ENCODE measurements around the gene USP36.
"Not testable (repeated sequence)": the region's sequence is repeated elsewhere in the genome, so short reads cannot be mapped to it uniquely, and the experiment has no call there.

The USP36 gene

DNA sequence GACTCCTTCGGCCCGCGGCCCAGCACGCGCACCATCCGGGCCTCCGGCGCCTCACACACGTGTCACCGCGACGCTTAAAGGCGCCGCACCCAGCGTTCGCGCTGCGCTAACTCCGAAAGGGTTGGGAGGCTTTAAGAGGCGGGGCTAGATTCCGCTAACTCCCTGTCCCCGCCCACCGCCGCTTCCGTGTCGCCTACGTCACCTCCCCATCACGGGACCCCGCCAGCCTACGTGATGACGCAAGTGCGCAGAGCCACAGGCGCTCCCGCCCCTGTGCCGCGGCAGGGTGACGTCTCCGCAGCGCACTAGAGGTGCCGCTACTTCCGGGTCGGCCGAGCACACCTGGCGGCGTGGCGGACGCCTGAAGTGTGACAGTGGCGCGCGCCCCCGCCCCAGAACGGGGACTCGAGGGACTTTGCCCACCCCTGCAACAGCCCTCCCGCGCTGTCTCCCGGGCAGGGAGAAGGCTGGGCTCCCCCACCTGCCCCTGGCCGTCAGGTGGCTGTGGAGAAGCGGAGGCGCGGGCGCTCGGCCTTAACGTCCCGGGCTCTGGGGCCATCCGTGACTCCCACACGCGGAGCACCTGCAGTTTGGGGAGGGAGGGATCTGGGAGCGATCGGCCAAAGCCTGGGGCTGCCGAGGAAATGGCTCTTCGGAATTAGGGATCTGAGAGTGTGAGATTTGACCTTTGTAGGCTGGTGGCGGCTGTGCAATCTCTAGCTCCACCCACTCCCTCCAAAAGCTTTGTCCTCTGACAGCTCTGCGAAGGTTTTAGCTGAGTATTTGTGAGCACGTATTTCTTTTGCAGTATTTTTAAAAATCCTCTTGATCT is at the start of gene USP36:
Gene USP36 (minus strand): TSS at position 35 of the 832 bp plus-strand sequence. CDS start 4,451 bp downstream, outside the sequence.
- DNase-seq, result peak; percentile 100

DNA sequence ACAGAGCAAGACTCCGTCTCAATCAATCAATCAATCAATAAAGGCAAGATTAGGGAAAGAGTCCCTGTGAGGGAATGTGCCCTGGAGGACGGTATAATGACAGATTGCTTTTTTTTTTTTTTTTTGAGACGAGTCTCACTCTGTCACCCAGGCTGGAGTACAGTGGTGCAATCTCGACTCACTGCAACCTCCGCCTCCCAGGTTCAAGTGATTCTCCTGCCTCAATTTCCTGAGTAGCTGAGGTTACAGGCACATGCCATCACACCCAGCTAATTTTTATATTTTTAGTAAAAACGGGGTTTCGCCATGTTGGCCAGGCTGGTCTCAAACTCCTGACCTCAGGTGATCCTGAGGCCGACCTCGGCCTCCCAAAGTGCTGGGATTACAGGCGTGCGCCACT is 49.5 kb upstream of the USP36 start:
- DNase-seq, result not testable (repeated sequence)

DNA sequence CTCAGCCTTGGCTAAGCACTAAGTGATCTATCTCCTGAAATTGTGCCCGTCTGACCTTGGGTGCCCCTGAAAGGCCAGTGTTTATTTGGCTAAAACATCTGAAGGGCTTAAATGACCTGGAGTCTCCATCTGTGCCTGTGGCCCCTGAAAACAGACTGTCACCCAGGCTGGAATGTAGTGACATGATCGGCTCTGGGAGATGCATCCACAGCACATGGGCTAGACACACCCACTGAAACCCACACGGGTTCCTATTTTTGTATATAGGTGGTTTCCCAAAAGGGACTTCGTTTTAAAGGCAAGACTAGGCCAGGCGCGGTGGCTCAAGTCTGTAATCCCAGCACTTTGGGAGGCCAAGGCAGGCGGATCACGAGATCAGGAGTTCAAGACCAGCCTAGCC is 48.9 kb upstream of the USP36 start:
- peak; percentile 15 to 36 for DNase-seq

DNA sequence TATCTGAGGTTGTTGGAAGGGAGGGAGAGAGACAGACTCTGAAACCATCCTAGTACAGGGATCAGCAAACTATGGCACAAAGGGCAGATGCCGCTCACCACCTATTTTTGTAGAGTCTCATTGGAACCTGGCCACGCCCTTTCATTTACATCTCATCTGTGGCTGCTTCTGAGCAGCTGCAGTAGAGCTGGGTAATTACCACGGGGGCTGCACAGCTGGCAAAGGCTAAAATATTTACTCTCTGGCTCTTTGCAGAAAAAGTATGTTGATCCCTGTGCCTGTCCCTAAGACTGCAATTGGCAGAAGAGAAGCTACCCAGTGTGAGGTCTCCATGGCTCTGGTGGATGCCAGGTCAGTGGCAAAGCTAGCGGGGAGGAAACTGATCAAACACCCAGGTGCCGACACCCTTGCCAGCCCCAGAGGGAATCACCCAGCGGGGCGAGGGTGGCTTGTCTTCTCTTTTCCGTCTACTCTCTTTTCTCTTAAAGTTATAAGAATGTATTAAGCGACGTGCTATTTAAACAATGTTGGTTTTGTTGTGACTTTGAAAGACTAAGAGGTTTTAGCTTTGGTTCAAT is 48.4 kb upstream of the USP36 start:
- no peak for DNase-seq

DNA sequence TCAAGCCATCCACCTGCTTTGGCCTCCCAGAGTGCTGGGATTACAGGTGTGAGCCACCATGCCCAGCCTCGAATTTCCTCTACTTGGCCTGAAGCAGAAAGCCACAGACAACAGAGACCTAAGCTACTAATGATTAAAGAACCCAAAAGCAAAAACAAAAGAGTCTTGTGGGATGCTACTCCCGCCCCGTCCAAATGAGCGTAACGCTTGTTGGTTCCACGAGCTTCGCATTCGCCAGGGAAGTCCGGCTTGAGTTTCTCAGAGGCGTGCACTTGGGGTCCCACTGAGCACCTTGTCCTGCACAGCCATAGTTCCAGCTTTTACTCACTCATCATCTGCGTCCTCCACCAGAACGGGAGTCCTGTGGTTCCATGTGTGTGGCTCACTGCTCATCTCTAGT is 46.3 kb upstream of the USP36 start:
- no peak for DNase-seq

DNA sequence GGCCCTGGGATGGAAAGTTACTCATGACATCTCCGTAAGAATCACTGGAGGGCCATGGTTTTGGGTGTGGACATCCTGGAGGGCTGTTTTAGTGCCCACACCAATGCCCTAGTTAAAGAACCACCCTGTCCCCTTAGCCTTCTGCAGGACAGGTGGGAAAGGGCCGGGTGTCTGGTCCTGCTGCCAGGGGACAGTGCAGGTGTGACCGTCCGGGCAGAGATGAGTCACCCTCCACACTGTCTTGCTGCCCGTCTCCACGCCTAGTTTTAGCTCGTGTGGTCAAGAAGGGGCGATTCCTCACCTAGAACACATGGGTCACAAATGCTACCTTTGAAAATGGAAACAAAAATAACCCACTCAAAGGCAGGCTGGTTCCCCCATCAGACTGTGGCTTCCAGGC is 45.3 kb upstream of the USP36 start:
- no peak for DNase-seq

DNA sequence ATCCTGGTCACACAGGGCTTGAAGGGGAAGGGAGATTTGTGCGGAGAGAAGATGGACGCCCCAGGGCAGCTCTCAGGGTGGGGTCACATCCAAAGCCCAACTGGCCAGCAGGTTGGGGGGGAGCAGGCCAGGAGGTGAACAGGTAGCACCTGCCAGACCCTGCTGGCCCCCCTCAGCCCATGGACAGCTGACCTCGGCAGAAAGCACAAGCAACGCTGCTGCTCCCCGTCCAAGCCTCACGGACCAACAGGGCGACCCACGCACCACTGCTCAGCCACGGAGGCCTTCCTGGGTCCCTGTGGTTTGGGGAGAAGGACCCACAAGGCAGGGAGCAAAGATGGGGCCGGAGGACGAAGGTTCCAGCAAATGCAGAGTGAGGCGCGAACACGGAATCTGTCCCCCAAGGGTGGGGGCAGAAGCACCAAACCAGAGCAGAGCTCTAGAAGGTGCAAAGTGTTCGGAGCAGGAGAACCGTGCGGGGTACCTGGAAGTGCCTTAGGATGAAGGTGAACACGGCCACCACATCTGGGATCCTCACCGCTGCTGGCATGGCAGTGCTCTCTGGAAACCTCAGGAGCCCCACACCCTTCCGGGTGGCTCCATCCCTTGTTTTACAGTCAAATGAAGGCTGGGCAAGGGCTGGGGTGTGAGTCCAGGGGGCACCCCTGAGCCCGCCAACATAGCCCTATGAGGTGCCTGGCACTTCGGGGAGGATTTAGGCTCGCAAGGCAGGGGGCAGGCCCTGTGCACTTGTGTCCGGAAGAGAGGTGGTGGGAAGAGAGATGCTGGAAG is 44.5 kb upstream of the USP36 start:
- no peak for DNase-seq

DNA sequence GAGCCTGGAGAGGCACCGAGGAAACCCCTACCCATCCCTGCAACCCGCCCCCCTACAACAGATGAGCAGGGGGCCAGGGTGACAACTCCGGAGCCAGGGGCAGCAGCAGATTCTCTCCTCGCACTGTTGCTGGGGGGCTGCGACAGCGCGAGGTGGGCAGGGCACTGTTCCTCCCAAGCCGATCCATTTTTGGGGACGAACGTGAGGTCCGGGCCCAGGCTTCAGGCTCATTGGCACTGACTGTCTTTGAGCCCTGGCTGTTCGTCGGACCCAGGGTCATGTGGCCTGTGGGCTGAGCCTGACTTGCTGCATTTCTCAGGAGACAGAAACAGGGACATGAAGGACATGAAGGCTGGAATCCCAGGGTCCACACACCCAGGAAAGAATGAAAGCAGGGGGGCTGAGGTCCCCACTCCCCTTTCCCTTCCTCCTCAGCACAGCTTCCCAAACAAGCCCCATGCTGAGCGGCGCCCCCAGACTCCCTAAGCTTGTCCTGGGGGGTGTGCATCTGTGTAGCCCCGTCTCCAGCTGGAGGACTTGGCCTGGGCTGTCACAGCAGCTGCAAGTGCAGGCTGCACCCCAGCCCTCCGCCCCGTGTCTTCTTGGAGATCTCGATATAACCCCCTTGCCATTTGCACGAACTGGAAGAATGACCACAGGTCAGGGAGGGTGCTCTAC is 43.7 kb upstream of the USP36 start:
- no peak for DNase-seq

DNA sequence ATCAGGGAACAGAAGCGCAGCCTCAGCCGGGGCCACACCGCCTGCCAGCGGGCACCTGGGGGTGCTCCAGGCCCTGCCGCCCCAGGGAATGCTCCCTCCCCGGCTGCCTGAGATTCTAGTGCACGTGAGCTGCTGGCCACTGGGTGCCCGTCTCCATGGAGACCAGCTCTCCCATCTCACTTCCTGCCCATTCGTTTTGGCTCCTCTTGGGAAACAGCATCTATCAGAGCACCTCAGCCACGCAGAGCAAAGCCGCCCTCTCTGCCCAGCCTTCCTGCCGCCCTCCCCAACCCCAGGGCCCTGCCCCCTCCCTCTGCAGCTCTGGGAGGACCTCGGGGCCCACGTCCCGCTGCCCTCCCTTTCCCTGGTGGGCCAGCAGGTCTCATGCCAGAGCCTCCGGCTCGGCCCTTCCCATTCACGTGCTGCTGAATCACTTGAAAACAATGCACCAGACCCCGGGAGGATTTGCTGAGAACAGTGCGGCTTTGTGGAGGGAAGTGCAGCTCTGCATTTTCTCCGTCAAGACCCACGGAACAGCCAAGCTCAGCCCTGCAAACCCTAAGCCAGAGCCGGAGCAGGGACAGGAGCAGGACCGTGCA is 43.0 kb upstream of the USP36 start:
- DNase-seq, result no peak

DNA sequence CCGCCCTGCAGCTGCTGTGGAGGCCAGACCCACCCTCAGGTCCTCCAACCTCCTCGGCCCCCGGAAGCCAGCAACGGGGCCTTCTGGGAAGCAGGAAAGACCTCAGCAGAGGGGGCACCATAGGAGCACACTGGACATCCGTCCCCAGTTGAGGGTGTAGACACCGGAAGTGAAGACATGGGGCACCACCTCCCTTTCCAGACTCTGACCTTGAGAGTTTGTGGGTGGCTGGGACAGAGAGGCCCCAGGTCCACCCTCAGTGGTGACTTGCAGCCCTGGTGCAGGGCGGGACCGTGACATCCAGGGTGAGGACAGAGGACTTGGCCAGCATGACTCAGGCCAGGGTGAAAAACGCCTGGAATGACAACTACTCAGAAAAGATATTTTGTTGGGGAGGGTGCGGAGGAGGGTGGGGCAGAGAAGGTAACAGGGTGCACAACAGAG is 42.5 kb upstream of the USP36 start:
- no peak for DNase-seq

DNA sequence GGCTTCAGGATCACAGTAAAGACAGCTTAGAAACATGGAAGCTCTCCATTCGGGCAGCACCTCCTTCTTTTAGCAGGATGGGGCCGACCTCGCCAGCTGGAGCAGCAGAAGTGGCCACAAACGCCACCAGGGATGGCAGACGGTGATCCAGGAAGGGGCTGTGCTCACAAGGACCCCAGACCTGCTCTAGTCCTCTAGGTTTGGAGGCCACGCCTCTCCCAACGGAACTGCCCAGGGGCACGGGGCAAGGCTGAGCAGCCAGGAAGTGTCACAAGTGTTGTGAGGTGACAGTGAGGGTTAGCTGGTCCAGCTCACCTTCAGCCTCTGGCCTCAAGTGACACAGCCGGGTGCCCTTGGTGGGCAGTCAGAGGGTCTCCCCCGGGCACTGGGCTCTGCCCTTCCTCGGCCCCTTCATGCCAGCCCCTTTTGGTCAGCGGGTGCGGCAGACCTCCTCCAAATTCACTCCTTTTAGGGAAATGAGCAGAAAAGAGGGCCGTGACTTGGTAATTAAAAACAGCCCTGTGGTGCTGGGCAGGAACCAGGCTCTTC is 42.0 kb upstream of the USP36 start:
- no peak for DNase-seq

DNA sequence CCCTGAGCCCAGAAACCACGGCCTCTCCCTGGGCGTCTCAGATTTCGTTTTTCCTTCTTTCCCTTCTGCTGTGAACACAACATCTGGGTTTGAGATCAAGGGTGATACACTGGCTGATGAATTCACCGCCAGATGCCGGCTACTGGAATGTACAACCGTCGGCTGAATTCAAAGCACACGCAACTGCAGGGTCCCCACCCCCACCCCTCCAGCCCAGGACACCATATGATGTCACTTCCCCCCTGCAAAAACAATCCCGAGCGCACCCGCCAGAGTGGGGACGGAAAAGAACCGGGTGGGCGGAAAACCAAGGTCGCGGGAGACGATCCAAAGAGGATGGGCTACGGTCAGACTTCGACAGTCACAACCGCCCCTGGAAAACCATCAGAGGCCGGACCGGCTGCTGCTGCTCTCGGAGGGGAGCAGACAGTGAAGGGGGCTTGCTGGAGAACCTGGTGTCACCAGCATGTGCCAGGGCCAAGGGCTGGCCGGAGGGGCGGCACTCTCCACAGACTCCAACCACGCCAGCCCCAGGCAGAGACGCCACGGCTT is 39.1 kb upstream of the USP36 start:
- peak; percentile 25 to 29 for DNase-seq

DNA sequence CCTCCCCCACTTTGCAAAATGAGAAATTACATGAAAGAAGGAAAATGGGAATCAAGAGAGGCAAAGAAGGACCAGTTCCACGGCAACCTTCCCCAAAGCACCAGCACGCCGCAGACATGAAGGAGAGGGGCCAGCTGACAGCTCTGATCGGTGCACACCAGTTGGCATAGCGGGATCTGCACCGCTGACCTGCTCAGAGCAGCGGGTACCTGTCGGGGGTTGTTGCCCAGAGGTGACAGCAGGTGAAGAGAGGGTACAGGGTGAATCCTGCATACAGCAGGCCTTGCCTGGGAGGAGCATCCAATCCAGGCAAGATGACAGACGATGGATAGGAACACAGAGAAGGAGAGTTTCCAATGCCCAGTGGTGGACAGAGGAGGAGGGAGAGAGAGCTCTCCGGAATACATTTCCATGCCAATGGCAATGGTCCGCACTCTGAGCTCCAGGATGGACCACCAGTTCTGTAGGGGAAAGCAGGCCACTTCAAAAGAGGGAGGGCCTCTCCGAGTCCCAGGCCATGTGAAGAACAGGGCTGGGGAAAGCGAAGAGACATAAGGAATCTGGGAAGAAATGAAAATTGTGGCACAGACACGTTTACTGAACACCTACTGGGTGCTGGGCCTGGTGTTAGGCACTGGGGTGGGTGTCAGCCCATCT is 38.4 kb upstream of the USP36 start:
- no peak for DNase-seq

DNA sequence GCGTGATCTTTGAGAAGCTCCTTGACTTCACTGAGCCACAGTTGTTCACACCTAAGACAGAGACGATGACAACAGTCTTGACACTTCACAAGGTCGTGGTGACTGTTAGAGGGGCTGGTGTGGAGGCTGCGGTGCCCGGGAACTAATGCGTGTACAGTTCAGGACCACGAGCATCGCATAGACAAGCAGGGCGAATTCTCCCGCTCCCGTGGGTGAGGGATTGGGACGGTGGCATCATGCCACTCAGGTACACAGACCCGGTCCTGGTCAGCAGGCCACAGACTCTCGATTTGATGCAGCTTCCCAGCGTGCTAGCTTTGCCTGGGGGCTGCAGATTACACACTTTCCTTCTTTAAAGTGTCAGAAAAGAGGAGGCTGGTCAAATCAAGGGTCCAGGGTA is 37.6 kb upstream of the USP36 start:
- no peak for DNase-seq

DNA sequence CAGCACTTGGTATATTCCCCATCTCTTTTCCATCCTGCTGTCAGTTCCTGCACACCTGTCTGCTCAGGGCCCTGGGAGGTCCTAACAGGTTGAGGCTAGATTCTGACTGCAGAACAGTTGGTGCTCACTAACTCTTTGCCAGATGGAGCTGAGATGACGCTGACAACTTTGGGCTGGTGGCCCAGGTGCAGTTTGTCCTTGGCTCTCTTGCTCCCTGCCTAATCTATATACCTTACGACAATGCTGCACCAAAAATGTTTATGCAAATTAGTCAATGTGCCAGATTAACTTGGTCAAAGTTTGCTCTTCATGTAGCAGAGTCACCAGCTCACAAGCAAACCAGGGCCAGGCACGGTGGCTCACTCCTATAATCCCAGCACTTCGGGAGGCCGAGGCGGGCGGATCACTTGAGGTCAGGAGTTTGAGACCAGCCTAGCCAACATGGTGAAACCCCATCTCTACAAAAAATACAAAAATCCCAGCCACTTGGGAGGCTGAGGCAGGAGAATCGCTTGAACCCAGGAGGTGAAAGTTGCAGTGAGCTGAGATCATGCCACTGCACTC is 36.4 kb upstream of the USP36 start:
- DNase-seq, result not testable (repeated sequence)

DNA sequence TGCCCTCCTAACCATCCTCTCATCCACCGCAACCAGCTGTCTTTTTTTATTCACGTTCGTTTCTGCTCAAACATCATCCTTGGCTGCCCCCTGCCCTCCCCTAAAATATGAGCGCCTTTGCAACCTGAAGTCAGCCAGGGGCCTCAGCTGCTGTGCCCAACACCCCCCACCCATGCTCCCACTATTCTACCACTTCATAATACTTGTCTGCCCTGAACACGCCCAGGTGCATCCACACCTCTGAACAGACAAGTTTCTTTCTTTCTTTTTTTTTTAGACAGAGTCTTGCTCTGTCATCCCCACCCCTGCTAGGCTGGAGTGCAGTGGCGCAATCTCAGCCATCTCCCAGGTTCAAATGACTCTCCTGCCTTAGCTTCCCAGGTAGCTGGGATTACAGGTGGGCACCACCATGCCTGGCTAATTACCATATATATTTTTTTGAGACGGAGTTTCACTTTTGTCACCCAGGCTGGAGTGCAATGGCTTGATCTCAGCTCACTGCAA is 35.5 kb upstream of the USP36 start:
- DNase-seq, result no peak

DNA sequence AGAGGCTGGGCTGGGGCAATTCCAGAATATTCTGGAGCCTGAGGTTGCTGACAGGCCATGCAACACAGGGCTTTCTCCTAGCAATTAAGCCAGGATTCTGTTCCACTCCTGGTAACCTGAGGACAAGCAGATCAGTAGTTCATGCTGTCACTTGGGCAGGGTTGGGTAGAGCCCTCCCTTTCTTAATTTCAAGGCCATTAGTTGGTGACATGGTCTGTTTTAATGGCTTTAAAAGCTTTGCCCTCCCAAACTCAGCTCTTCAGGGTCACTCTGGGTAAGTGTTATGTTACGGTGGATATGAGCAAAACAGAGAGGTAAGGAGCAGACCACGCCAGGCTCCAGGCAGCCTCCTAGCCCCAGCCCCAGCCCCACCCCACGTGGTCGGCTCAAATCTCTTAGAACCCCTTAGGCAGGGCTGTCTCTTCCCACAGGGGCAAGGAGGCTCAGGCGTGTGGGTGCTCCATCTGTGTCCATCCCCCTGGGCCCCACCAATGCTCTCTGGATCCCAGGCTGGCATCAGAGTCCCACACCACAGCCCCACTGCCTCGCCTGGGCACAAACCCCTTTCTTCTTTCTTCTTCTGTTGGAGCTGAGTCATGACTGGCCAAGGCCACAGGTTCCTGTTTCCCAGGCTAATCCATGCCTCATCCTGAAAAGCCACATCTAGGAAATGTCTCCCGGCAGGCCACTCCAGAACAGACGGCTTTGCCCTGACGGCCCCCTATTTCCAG is 34.9 kb upstream of the USP36 start:
- no peak for DNase-seq

DNA sequence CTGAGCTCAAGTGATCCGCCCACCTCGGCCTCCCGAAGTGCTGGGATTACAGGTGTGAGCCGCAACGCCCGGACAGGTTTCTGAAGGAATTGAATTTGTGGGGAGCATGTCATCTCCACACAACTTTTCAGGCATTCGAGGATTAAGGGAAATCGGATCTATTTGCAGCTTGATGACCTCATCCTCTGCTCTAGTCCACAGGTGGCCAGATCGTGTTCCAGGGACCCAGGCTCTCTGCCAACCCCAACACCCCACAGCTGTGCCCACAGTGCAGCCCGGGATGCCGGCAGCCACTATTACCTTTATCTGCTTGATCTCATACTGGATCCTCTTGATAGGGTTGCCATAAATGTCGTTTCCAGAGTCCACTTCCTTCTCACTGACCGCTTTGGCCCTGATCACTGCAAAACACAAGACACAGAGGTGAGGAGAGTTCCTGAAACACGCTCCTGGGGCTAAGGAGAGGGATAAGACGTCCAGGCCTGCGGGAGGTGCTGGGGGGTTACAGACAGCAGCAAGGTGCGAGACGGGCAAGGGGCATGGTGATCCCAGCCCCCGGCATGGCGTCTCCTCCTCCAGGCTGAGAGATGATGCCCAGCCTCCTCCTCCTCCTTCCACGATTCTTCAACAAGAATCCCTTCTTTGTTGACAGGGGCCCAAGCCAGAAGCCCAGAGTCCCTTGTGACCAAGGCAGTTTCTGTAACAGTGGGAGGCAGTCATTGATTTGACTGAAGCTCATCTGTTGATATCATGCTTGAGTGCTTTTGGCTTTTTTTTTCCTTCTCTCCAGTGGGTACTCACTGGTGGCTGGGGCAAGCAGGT is 33.1 kb upstream of the USP36 start:
- DNase-seq, result no peak

DNA sequence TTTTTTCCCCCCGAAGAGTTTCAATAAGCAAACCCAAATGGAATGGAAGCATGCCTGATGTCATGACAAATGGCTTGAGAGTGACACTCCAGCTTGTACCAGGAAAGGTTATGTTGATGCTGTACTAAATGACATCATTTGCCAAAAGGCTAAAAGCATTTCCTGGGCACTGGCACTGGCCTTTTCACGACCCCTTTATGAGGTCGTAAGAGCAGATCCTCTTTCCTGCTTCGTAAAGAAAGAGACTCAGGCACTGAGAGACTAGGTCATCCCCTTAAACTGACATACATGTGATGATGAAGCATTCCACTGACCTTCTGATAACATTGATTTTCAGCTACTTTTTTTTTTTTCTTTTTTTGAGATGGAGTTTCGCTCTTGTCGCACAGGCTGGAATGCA is 31.9 kb upstream of the USP36 start:
- DNase-seq, result no peak

Measured in activated CD4-positive, alpha-beta T cell treated with anti-CD3 and anti-CD28 coated beads, Interleukin-2, amount 50 U/mL, for 48 hours (primary cell).